ENCODE data around the gene TRMT61A.

GRCh38 chr14:103535891-103536565 lies 7.0 kb downstream of the TRMT61A start:
- no peak for TF ChIP-seq HNRNPUL1 (IDR thresholded peaks at IDR 0.05; ENCODE audit: low read length)
- no peak for TF ChIP-seq TRIM28 (IDR thresholded peaks at IDR 0.05)
- TF ChIP-seq NCOA1 (IDR thresholded peaks at IDR 0.05; ENCODE audit: low read depth), result no peak
- TF ChIP-seq HBP1 (CRISPR knock-in tag; IDR thresholded peaks at IDR 0.05), result no peak
- no peak for TF ChIP-seq BRD4 (IDR thresholded peaks at IDR 0.05)
- TF ChIP-seq EGR1 (conservative IDR thresholded peaks at IDR 0.05), result no peak

Data from K562 (cell line).